ENCODE measurements around the gene CHSY3.

Gene CHSY3

DNA sequence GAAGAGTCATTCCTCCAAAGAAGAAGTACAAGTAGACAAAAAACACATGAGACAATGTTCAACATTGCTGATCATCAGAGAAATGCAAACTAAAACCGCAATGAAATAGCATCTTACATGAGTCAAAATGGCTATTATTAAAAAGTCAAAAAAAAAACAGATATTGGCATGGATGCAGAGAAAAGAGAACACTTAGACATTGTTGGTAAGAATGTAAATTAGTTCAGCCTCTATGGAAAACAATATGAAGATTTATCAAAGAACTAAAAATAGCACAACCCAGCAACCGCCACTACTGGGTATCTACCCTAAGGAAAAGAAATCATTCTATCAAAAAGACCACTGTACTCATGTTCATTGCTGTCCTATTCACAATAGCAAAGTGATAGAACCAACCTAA lies 157.5 kb downstream of the CHSY3 start:
- no peak overlapping the region for H3K4me3 Mint-ChIP-seq
- no peaks in the 10 kb centered on the region for H3K36me3 Mint-ChIP-seq (ENCODE audit: insufficient read depth)
- no peak overlapping the region for H3K27ac Mint-ChIP-seq
- H3K27me3 Mint-ChIP-seq: no peaks in the 10 kb centered on the region
- peaks cover 0 to 6% of the 10 kb centered on the region in 2 donors for H3K9me3 Mint-ChIP-seq
- no peak for ATAC-seq (replicated peaks)
- DNase-seq: no peak
- no peaks in the 10 kb centered on the region for H3K4me1 Mint-ChIP-seq (ENCODE audit: low read depth in 2 of 2)

DNA sequence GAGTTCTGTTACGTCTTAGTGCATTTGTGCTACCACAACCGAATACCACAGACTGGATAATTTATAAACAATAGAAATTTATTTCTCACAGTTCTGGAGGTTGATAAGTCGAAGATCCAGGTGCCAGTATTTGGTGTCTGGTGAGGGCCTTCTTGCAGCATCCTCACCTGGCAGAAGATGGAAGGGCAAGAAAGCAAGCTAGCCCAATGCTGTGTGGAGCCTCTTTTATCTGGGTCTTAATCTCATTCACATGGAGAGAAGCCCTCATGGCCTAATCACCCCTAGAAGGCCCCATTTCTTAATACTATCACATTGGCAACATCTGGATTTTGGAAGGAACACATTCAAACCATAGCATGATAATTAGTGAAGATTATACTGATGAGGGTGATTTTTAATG lies 159.3 kb downstream of the CHSY3 start:
- peaks cover 0 to 6% of the 10 kb centered on the region in 2 donors for H3K9me3 Mint-ChIP-seq
- ATAC-seq (replicated peaks) (no peak), DNase-seq (no peak)
- no peaks in the 10 kb centered on the region for H3K4me1 Mint-ChIP-seq (ENCODE audit: low read depth in 2 of 2)
- no peaks in the 10 kb centered on the region for H3K36me3 Mint-ChIP-seq (ENCODE audit: insufficient read depth)
- no peaks in the 10 kb centered on the region for H3K27me3 Mint-ChIP-seq
- H3K4me3 Mint-ChIP-seq: no peak overlapping the region
- H3K27ac Mint-ChIP-seq: no peak overlapping the region

DNA sequence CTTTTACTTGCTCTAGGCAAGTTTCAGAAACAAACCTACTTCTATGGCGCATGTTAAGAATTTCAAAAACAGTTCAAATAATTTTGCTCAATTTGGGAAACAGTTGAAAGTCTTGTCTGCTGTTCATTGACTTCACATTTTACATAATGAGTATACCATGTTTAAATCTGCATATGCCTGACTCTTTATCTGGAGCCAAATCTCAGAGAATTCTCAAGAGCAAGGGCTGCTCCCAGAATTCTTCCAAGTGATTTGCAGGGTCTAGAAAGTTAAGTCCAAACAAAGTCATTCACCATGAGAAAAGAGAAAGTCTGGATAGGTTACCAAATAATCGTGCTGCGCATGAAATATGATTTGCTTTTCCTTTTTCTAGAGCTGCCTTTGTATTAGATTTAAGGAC lies 160.2 kb downstream of the CHSY3 start:
- Mint-ChIP-seq H3K27ac (no peak overlapping the region), H3K4me1 (ENCODE audit: low read depth in 2 of 2) (no peaks in the 10 kb centered on the region), H3K36me3 (ENCODE audit: insufficient read depth) (no peaks in the 10 kb centered on the region), H3K4me3 (no peak overlapping the region), H3K27me3 (no peaks in the 10 kb centered on the region), H3K9me3 (peaks cover 0 to 6% of the 10 kb centered on the region in 2 donors)
- no peak for ATAC-seq (replicated peaks)
- DNase-seq: no peak

- Mint-ChIP-seq H3K4me1 (ENCODE audit: low read depth in 2 of 2) (no peaks in the 10 kb centered on the region), H3K36me3 (ENCODE audit: insufficient read depth) (no peaks in the 10 kb centered on the region), H3K27ac (no peak overlapping the region), H3K27me3 (no peaks in the 10 kb centered on the region), H3K9me3 (no peaks in the 10 kb centered on the region), H3K4me3 (no peak overlapping the region)
- ATAC-seq (replicated peaks) (no peak), DNase-seq (no peak)
These were observed 161.4 kb downstream of the CHSY3 start for GRCh38 chr5:130065617-130066016.

- DNase-seq (no peak), ATAC-seq (replicated peaks) (no peak)
- no peak overlapping the region for H3K27ac Mint-ChIP-seq
- H3K27me3 Mint-ChIP-seq: no peaks in the 10 kb centered on the region
- H3K9me3 Mint-ChIP-seq: no peaks in the 10 kb centered on the region
- no peaks in the 10 kb centered on the region for H3K4me1 Mint-ChIP-seq (ENCODE audit: low read depth in 2 of 2)
- no peak overlapping the region for H3K4me3 Mint-ChIP-seq
- no peaks in the 10 kb centered on the region for H3K36me3 Mint-ChIP-seq (ENCODE audit: insufficient read depth)
These were observed 162.4 kb downstream of the CHSY3 start for GRCh38 chr5:130066644-130067043.

GRCh38 chr5:130067364-130067763 lies 163.1 kb downstream of the CHSY3 start:
- Mint-ChIP-seq H3K4me3 (no peak overlapping the region), H3K27ac (no peak overlapping the region), H3K4me1 (ENCODE audit: low read depth in 2 of 2) (no peaks in the 10 kb centered on the region), H3K9me3 (no peaks in the 10 kb centered on the region), H3K27me3 (no peaks in the 10 kb centered on the region), H3K36me3 (ENCODE audit: insufficient read depth) (no peaks in the 10 kb centered on the region)
- ATAC-seq (replicated peaks) (no peak), DNase-seq (no peak)

- no peak overlapping the region for H3K27ac Mint-ChIP-seq
- no peak overlapping the region for H3K4me3 Mint-ChIP-seq
- DNase-seq (no peak), ATAC-seq (replicated peaks) (no peak)
- H3K4me1 Mint-ChIP-seq (ENCODE audit: low read depth in 2 of 2): no peaks in the 10 kb centered on the region
- H3K27me3 Mint-ChIP-seq: no peaks in the 10 kb centered on the region
- no peaks in the 10 kb centered on the region for H3K9me3 Mint-ChIP-seq
- H3K36me3 Mint-ChIP-seq (ENCODE audit: insufficient read depth): no peaks in the 10 kb centered on the region
These were observed 163.8 kb downstream of the CHSY3 start for GRCh38 chr5:130068101-130068500.

DNA sequence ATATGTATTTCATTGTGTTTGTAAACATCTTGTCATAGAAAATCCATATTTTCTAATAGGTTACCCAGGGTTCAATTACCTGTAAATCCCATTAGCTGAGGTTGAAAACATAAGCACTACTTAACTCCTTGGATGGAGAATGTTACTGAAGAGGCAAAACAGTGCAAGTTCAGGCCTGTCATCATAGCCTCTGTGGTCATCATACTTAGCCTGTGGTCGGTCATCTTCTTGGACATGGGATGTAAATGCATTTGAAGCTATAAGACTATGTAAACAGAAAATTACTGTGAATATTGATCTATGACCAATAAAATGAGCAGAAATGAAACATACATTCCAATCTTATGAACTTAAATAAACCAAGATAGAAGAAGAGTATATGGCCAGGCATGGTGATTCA lies 164.7 kb downstream of the CHSY3 start:
- H3K4me1 Mint-ChIP-seq (ENCODE audit: low read depth in 2 of 2): no peaks in the 10 kb centered on the region
- DNase-seq (no peak), ATAC-seq (replicated peaks) (no peak)
- no peaks in the 10 kb centered on the region for H3K9me3 Mint-ChIP-seq
- no peak overlapping the region for H3K4me3 Mint-ChIP-seq
- H3K27ac Mint-ChIP-seq: no peak overlapping the region
- H3K27me3 Mint-ChIP-seq: no peaks in the 10 kb centered on the region
- no peaks in the 10 kb centered on the region for H3K36me3 Mint-ChIP-seq (ENCODE audit: insufficient read depth)

DNA sequence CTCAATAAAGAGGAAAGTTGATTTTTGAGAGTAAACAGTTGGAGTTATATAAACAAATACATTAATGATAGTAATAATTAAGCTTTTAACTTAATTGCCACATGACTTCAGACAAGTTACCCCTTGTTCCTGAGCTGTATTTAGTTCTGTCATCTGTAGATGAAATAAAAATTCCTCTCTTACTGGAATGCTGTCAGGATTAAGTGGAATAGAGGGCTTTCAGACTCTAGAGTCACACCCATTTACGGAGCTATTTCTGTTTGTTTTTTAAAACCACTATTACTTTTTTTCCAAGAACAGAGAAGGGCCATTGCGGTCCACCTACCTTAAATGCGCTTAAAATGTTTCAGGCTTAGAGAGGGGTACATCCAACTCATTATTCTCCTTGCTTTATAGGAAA lies 170.6 kb downstream of the CHSY3 start:
- no peaks in the 10 kb centered on the region for H3K36me3 Mint-ChIP-seq (ENCODE audit: insufficient read depth)
- no peak overlapping the region for H3K27ac Mint-ChIP-seq
- no peaks in the 10 kb centered on the region for H3K27me3 Mint-ChIP-seq
- DNase-seq (no peak), ATAC-seq (replicated peaks) (no peak)
- H3K4me1 Mint-ChIP-seq (ENCODE audit: low read depth in 2 of 2): no peaks in the 10 kb centered on the region
- no peaks in the 10 kb centered on the region for H3K9me3 Mint-ChIP-seq
- no peak overlapping the region for H3K4me3 Mint-ChIP-seq

- Mint-ChIP-seq H3K27me3 (no peaks in the 10 kb centered on the region), H3K4me1 (ENCODE audit: low read depth in 2 of 2) (no peaks in the 10 kb centered on the region), H3K9me3 (no peaks in the 10 kb centered on the region), H3K27ac (no peak overlapping the region), H3K36me3 (ENCODE audit: insufficient read depth) (no peaks in the 10 kb centered on the region), H3K4me3 (no peak overlapping the region)
- no peak for DNase-seq
- ATAC-seq (replicated peaks): no peak
These were observed 172.7 kb downstream of the CHSY3 start for GRCh38 chr5:130077007-130077406.

- DNase-seq (no peak), ATAC-seq (replicated peaks) (no peak)
- H3K4me1 Mint-ChIP-seq (ENCODE audit: low read depth in 2 of 2): no peaks in the 10 kb centered on the region
- H3K27me3 Mint-ChIP-seq: no peaks in the 10 kb centered on the region
- no peaks in the 10 kb centered on the region for H3K36me3 Mint-ChIP-seq (ENCODE audit: insufficient read depth)
- no peak overlapping the region for H3K4me3 Mint-ChIP-seq
- H3K27ac Mint-ChIP-seq: no peak overlapping the region
- no peaks in the 10 kb centered on the region for H3K9me3 Mint-ChIP-seq
These were observed 174.4 kb downstream of the CHSY3 start for GRCh38 chr5:130078661-130079060.

DNA sequence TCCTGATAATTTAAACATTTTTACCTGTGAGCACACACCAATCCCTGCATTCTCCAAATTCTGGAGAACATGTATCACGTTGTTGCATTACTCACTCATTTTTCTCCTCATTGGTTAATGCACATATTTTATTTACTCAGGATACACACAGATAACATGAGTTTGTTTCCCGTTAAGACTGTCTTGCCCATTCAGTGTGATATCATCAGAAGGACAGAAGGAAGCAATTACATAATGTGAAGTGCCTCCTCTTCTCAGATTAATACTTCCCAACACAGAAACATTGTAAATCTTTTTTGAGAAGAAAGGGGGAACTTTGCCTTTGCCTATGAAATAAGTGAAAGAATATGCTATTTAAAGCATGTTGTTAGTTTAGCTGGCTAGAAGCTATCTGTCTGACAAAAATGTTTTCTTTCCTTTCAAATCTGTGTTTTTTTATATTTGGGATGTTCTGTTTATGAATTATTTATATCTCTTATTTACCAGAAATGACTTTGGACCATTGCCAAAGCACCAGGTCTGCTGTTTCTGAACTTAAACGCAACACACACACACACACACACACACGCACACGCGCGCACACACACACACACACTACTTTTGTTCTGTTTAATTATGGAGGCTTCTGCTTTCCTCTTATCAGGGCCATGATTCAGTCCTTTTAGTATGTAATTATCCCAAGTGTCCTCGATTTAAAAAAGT lies 186.5 kb downstream of the CHSY3 start:
- no peak for DNase-seq
- Mint-ChIP-seq H3K4me3 (no peak overlapping the region), H3K4me1 (ENCODE audit: low read depth in 2 of 2) (no peaks in the 10 kb centered on the region), H3K9me3 (peaks cover 0 to 8% of the 10 kb centered on the region in 2 donors), H3K27ac (no peak overlapping the region), H3K27me3 (no peaks in the 10 kb centered on the region), H3K36me3 (ENCODE audit: insufficient read depth) (no peaks in the 10 kb centered on the region)
- ATAC-seq (replicated peaks): no peak

DNA sequence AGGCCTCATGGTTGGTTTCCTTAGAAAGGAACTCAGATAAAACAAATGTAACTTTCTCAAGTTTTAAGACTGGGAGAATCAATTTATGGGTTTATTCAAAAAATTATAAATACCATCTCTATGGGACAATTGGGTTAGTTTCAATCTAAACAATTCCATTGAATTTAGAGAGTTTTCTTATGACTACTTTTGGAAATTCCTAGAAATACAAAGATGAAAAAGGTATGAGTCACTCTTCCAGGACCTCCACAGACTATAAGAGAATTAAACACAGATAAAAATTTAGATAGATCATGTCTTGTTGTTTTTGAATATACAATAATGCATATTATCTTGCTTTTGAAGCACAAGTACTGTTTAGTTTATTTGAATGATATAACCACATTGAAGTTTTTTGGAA lies 188.7 kb downstream of the CHSY3 start:
- H3K36me3 Mint-ChIP-seq (ENCODE audit: insufficient read depth): no peaks in the 10 kb centered on the region
- DNase-seq: no peak
- H3K27me3 Mint-ChIP-seq: no peaks in the 10 kb centered on the region
- peaks cover 0 to 8% of the 10 kb centered on the region in 2 donors for H3K9me3 Mint-ChIP-seq
- H3K4me1 Mint-ChIP-seq (ENCODE audit: low read depth in 2 of 2): no peaks in the 10 kb centered on the region
- no peak overlapping the region for H3K27ac Mint-ChIP-seq
- H3K4me3 Mint-ChIP-seq: no peak overlapping the region
- ATAC-seq (replicated peaks): no peak

DNA sequence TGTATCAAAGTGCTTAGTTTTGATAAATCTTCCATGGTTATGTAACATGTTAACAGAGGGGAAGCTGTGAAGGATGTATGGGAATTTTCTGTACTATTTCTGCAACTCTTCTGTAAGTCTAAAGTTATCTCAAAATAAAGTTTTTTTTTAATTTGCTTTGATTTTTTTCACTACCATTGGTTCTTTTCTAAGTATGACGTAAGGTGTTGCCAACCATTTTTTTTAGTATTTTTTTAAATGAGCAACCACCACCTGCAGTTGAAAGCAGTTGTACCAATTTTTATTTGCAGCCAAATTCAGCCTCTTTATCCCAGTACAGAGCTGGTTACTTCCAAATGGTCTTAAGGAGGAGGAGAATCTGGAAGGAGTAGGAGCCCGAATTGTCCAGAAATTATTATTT lies 192.2 kb downstream of the CHSY3 start:
- H3K27me3 Mint-ChIP-seq: no peaks in the 10 kb centered on the region
- no peak for ATAC-seq (replicated peaks)
- no peaks in the 10 kb centered on the region for H3K9me3 Mint-ChIP-seq
- H3K4me3 Mint-ChIP-seq: no peak overlapping the region
- no peak overlapping the region for H3K27ac Mint-ChIP-seq
- no peaks in the 10 kb centered on the region for H3K4me1 Mint-ChIP-seq (ENCODE audit: low read depth in 2 of 2)
- H3K36me3 Mint-ChIP-seq (ENCODE audit: insufficient read depth): no peaks in the 10 kb centered on the region
- no peak for DNase-seq

- H3K4me3 Mint-ChIP-seq: no peak overlapping the region
- no peaks in the 10 kb centered on the region for H3K36me3 Mint-ChIP-seq (ENCODE audit: insufficient read depth)
- DNase-seq (no peak), ATAC-seq (replicated peaks) (no peak)
- no peak overlapping the region for H3K27ac Mint-ChIP-seq
- no peaks in the 10 kb centered on the region for H3K27me3 Mint-ChIP-seq
- H3K9me3 Mint-ChIP-seq: no peaks in the 10 kb centered on the region
- H3K4me1 Mint-ChIP-seq (ENCODE audit: low read depth in 2 of 2): no peaks in the 10 kb centered on the region
These were observed 194.7 kb downstream of the CHSY3 start for GRCh38 chr5:130099008-130099407.

Measured in effector memory CD8-positive, alpha-beta T cell (primary cell).